Measurements from ENCODE around the gene XYLT1.

- TF ChIP-seq CTCF (IDR thresholded peaks at IDR 0.05): no peak
- TF ChIP-seq POLR2A (IDR thresholded peaks at IDR 0.05): no peak
Observed at GRCh38 chr16:17392127-17392856, 78.5 kb downstream of the XYLT1 start.

All from esophagus squamous epithelium (tissue), 4 donors.